NB4 (cell line): Measurements from ENCODE around the gene PKLR.
A peak's percentile ranks its signal among the peaks of the same experiment; 100 is the strongest.

Experiments used
- DNase-seq: peaks from one replicate; pipeline ENCODE4 v3.0.0; 2010; ENCODE audit warnings: low read depth
- H3K4me3 ChIP-seq: one replicate; pipeline ENCODE4 v1.5.1; 2011; ENCODE audit warnings: mild to moderate bottlenecking, low read depth, low read length, moderate library complexity
- MYC ChIP-seq: IDR thresholded peaks from 2 replicates; pipeline ENCODE4 v1.6.1; 2011; ENCODE audit warnings: low read depth, low read length
- POLR2A ChIP-seq: IDR thresholded peaks from 2 replicates; pipeline ENCODE4 v1.6.1; 2011; ENCODE audit warnings: mild to moderate bottlenecking; ENCODE audit not compliant: insufficient read length; ENCODE audit errors: extremely low read depth
- TF ChIP-seq, protein P1 (sequence below): IDR thresholded peaks from 2 replicates; pipeline ENCODE4 v1.6.1; 2011; ENCODE audit warnings: low read depth, low read length
- TF ChIP-seq, protein P2 (sequence below): IDR thresholded peaks from one replicate; pipeline ENCODE4 v1.5.1; 2012; ENCODE audit warnings: low read depth, low read length

PKLR gene

DNA sequence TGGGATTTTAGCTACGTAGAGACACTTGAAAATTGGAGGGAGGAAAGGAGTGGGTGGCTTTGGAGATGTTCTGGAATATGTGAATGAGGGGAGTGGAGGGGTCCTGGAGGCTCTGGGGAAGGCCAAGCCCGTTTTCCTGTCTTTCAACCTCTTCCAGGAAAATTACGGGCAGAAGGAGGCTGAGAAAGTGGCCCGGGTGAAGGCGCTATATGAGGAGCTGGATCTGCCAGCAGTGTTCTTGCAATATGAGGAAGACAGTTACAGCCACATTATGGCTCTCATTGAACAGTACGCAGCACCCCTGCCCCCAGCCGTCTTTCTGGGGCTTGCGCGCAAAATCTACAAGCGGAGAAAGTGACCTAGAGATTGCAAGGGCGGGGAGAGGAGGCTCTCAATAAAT is 19.0 kb upstream of the PKLR start:
- DNase-seq, result no peak
- H3K4me3 ChIP-seq, result no peak overlapping the region
- TF ChIP-seq MYC (no peak), POLR2A (no peak)
- TF ChIP-seq, protein P1, sequence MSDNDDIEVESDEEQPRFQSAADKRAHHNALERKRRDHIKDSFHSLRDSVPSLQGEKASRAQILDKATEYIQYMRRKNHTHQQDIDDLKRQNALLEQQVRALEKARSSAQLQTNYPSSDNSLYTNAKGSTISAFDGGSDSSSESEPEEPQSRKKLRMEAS, result no peak

GRCh38 chr1:155319536-155319935 is 18.3 kb upstream of the PKLR start:
- H3K4me3 ChIP-seq, result no peak overlapping the region
- TF ChIP-seq POLR2A (no peak), MYC (no peak)
- TF ChIP-seq, protein P2, sequence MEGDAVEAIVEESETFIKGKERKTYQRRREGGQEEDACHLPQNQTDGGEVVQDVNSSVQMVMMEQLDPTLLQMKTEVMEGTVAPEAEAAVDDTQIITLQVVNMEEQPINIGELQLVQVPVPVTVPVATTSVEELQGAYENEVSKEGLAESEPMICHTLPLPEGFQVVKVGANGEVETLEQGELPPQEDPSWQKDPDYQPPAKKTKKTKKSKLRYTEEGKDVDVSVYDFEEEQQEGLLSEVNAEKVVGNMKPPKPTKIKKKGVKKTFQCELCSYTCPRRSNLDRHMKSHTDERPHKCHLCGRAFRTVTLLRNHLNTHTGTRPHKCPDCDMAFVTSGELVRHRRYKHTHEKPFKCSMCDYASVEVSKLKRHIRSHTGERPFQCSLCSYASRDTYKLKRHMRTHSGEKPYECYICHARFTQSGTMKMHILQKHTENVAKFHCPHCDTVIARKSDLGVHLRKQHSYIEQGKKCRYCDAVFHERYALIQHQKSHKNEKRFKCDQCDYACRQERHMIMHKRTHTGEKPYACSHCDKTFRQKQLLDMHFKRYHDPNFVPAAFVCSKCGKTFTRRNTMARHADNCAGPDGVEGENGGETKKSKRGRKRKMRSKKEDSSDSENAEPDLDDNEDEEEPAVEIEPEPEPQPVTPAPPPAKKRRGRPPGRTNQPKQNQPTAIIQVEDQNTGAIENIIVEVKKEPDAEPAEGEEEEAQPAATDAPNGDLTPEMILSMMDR, result no peak
- TF ChIP-seq, protein P1, result no peak
- DNase-seq, result no peak

- no peak for DNase-seq
- TF ChIP-seq, protein P1, result no peak
- TF ChIP-seq, protein P2, result no peak
- no peak for TF ChIP-seq MYC
- no peak for TF ChIP-seq POLR2A
- H3K4me3 ChIP-seq, result no peak overlapping the region
Measured at GRCh38 chr1:155318082-155318481, 16.8 kb upstream of the PKLR start.

DNA sequence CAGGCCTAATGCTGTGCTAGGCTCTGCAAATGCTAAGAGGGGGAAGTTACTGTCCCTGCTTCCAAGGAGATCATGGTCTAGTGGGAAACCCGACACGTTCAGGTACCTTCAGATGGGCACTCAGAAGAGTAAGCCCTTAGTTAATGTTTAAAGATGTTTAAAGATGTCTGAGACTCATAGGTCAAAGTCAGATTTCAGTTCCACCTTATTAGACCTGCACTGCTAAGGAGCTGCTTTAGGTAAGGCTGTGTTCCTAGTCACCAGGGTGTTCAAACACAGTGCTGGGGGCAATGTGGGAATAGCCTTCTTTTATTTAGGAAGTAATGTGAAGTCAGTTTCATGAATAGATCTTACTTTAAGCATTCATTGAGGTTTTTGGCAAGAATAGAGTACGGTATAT is 15.7 kb upstream of the PKLR start:
- no peak overlapping the region for H3K4me3 ChIP-seq
- TF ChIP-seq, protein P1, result no peak
- TF ChIP-seq POLR2A (no peak), MYC (no peak)
- TF ChIP-seq, protein P2, result no peak
- no peak for DNase-seq

GRCh38 chr1:155313261-155313660 is 12.0 kb upstream of the PKLR start:
- DNase-seq, result no peak
- H3K4me3 ChIP-seq, result no peak overlapping the region
- TF ChIP-seq, protein P2, result no peak
- TF ChIP-seq POLR2A, result no peak
- TF ChIP-seq, protein P1, result no peak
- no peak for TF ChIP-seq MYC

GRCh38 chr1:155309423-155310021 is 8.3 kb upstream of the PKLR start:
- TF ChIP-seq, protein P1, result no peak
- TF ChIP-seq, protein P2, result no peak
- TF ChIP-seq MYC (no peak), POLR2A (no peak)
- DNase-seq, result peak; percentile 19
- peak overlapping the region; percentile 99 for H3K4me3 ChIP-seq
